OCI-LY3 (cell line): ENCODE measurements around the gene RRP1B.

ENCODE experiments used
- EZH2phosphoT487 ChIP-seq: fragments of 200-600 bp; shearing (Covaris generic); IDR thresholded peaks from 2 replicates; pipeline ENCODE4 v1.6.1; 2018; ENCODE audit warnings: antibody characterized with exemption, mixed run types, low read depth
- TF ChIP-seq, protein P1 (sequence below): fragments of 200-600, 300-600 bp; sonication (generic); IDR thresholded peaks from 2 replicates; pipeline ENCODE4 v1.5.1; 2014; ENCODE audit warnings: antibody characterized with exemption, low read length, low read depth

DNA sequence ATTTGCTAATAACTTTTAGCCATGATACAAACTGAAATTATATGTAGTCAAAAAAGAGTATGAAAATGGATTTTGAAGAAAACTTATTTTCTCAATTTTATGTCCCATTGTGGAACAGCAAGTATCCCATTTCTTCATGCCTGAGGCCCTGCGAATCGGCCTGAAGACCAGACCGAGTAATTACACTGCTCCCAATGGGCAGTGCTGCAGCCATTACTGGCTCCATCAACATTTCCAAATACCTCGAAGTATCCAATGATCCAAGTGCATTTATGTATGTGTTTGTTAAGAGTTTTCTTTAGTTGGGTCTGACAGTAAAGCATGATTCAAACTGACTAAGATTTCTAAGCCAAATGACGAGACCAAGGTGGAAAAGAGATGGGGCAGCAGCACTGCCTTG lies 44.5 kb upstream of the RRP1B start:
- TF ChIP-seq, protein P1, sequence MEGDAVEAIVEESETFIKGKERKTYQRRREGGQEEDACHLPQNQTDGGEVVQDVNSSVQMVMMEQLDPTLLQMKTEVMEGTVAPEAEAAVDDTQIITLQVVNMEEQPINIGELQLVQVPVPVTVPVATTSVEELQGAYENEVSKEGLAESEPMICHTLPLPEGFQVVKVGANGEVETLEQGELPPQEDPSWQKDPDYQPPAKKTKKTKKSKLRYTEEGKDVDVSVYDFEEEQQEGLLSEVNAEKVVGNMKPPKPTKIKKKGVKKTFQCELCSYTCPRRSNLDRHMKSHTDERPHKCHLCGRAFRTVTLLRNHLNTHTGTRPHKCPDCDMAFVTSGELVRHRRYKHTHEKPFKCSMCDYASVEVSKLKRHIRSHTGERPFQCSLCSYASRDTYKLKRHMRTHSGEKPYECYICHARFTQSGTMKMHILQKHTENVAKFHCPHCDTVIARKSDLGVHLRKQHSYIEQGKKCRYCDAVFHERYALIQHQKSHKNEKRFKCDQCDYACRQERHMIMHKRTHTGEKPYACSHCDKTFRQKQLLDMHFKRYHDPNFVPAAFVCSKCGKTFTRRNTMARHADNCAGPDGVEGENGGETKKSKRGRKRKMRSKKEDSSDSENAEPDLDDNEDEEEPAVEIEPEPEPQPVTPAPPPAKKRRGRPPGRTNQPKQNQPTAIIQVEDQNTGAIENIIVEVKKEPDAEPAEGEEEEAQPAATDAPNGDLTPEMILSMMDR, result no peak
- TF ChIP-seq EZH2phosphoT487, result no peak
